NCI-H2171 (cell line): ENCODE measurements around the gene TSC2.

Experiments used
- DNase-seq: peaks from one replicate; lab custom pipeline; 2025; lab: John Stamatoyannopoulos, UW

TSC2 gene

GRCh38 chr16:2070576-2071453 is 23.0 kb downstream of the TSC2 start:
- no peak for DNase-seq

GRCh38 chr16:2071454-2072202 is 23.8 kb downstream of the TSC2 start:
- DNase-seq: no peak

GRCh38 chr16:2072926-2073325 is 25.1 kb downstream of the TSC2 start:
- DNase-seq: no peak

GRCh38 chr16:2074071-2074470 is 26.3 kb downstream of the TSC2 start:
- no peak for DNase-seq

- DNase-seq: no peak
Measured at GRCh38 chr16:2075631-2076030, 27.8 kb downstream of the TSC2 start.

- DNase-seq: no peak
Measured at GRCh38 chr16:2076072-2076865, 28.5 kb downstream of the TSC2 start.

- no peak for DNase-seq
Measured at GRCh38 chr16:2077016-2077415, 29.2 kb downstream of the TSC2 start.

GRCh38 chr16:2077696-2078095 is 29.9 kb downstream of the TSC2 start:
- no peak for DNase-seq

- no peak for DNase-seq
Measured at GRCh38 chr16:2078096-2078495, 30.3 kb downstream of the TSC2 start.

- no peak for DNase-seq
Measured at GRCh38 chr16:2078691-2079090, 30.9 kb downstream of the TSC2 start.

GRCh38 chr16:2079311-2079800 is 31.6 kb downstream of the TSC2 start:
- DNase-seq: no peak

GRCh38 chr16:2079991-2080390 is 32.2 kb downstream of the TSC2 start:
- DNase-seq: no peak

GRCh38 chr16:2081201-2082084 is 33.7 kb downstream of the TSC2 start:
- no peak for DNase-seq

- no peak for DNase-seq
Measured at GRCh38 chr16:2082171-2082982, 34.6 kb downstream of the TSC2 start.

- DNase-seq: no peak
Measured at GRCh38 chr16:2082983-2083364, 35.2 kb downstream of the TSC2 start.

- no peak for DNase-seq
Measured at GRCh38 chr16:2083409-2083808, 35.6 kb downstream of the TSC2 start.

GRCh38 chr16:2083876-2084780 is 36.3 kb downstream of the TSC2 start:
- DNase-seq: no peak

GRCh38 chr16:2084895-2085625 is 37.3 kb downstream of the TSC2 start:
- DNase-seq: no peak

GRCh38 chr16:2085669-2086068 is 37.9 kb downstream of the TSC2 start:
- DNase-seq: no peak
